ENCODE results near the gene NEAT1. TPM values are rescaled to one million over a fixed set of nuclear protein-coding genes. Genes with fewer than 3 reads are reported as not detected.

The NEAT1 gene
- total RNA-seq, 1 donor from 2014 or later: 422 TPM

- Mint-ChIP-seq H3K27ac (peak overlapping the region; percentile 55), H3K36me3 (ENCODE audit: low read depth) (peaks cover 9% of the 10 kb centered on the region), H3K4me1 (ENCODE audit: low read depth) (peaks cover 17% of the 10 kb centered on the region), H3K27me3 (ENCODE audit: low read depth) (no peaks in the 10 kb centered on the region), H3K9me3 (no peaks in the 10 kb centered on the region), H3K4me3 (ENCODE audit: low read depth) (peak overlapping the region; percentile 39)
- DNase-seq (ENCODE audit: low spot score): no peak
- intact Hi-C loops (cut with micrococcal nuclease): no loop called here
These were observed 52.3 kb downstream of the NEAT1 start for GRCh38 chr11:65474864-65475263.

GRCh38 chr11:65476632-65477148 is 54.1 kb downstream of the NEAT1 start:
- Mint-ChIP-seq H3K27ac (peak overlapping the region; percentile 97), H3K4me1 (ENCODE audit: low read depth) (peaks cover 13% of the 10 kb centered on the region), H3K4me3 (ENCODE audit: low read depth) (peak overlapping the region; percentile 100), H3K36me3 (ENCODE audit: low read depth) (peaks cover 9% of the 10 kb centered on the region), H3K27me3 (ENCODE audit: low read depth) (no peaks in the 10 kb centered on the region), H3K9me3 (no peaks in the 10 kb centered on the region)
- DNase-seq (ENCODE audit: low spot score): no peak
- intact Hi-C loops (cut with micrococcal nuclease): loop anchor here (2.0 kb wide), 2 partner anchors 20 to 50 kb away; no protein-coding TSS in a partner anchor

GRCh38 chr11:65477149-65477965 is 54.8 kb downstream of the NEAT1 start:
- Mint-ChIP-seq H3K27ac (peak overlapping the region; percentile 100), H3K9me3 (no peaks in the 10 kb centered on the region), H3K4me3 (ENCODE audit: low read depth) (peak overlapping the region; percentile 100), H3K27me3 (ENCODE audit: low read depth) (no peaks in the 10 kb centered on the region), H3K36me3 (ENCODE audit: low read depth) (peaks cover 9% of the 10 kb centered on the region), H3K4me1 (ENCODE audit: low read depth) (peaks cover 8% of the 10 kb centered on the region)
- peak; percentile 87 for DNase-seq (ENCODE audit: low spot score)
- intact Hi-C loops (cut with micrococcal nuclease): loop anchor here (2.0 kb wide), 2 partner anchors 19 to 51 kb away; no protein-coding TSS in a partner anchor

GRCh38 chr11:65478388-65479183 is 56.0 kb downstream of the NEAT1 start:
- Mint-ChIP-seq H3K27me3 (ENCODE audit: low read depth) (no peaks in the 10 kb centered on the region), H3K4me3 (ENCODE audit: low read depth) (peak overlapping the region; percentile 45), H3K36me3 (ENCODE audit: low read depth) (peaks cover 9% of the 10 kb centered on the region), H3K27ac (no peak overlapping the region), H3K4me1 (ENCODE audit: low read depth) (peaks cover 8% of the 10 kb centered on the region), H3K9me3 (no peaks in the 10 kb centered on the region)
- intact Hi-C loops (cut with micrococcal nuclease): loop anchor here (1.0 kb wide), 1 partner anchor 9 kb away; no protein-coding TSS in a partner anchor
- no peak for DNase-seq (ENCODE audit: low spot score)

- H3K9me3 Mint-ChIP-seq: no peaks in the 10 kb centered on the region
- peak overlapping the region; percentile 38 for H3K27ac Mint-ChIP-seq
- intact Hi-C loops (cut with micrococcal nuclease): no loop called here
- peaks cover 10% of the 10 kb centered on the region for H3K4me1 Mint-ChIP-seq (ENCODE audit: low read depth)
- peaks cover 9% of the 10 kb centered on the region for H3K36me3 Mint-ChIP-seq (ENCODE audit: low read depth)
- no peak overlapping the region for H3K4me3 Mint-ChIP-seq (ENCODE audit: low read depth)
- DNase-seq (ENCODE audit: low spot score): no peak
- H3K27me3 Mint-ChIP-seq (ENCODE audit: low read depth): no peaks in the 10 kb centered on the region
These were observed 56.9 kb downstream of the NEAT1 start for GRCh38 chr11:65479184-65480145.

- Mint-ChIP-seq H3K27me3 (ENCODE audit: low read depth) (no peaks in the 10 kb centered on the region), H3K4me3 (ENCODE audit: low read depth) (no peak overlapping the region), H3K9me3 (no peaks in the 10 kb centered on the region), H3K4me1 (ENCODE audit: low read depth) (peaks cover 8% of the 10 kb centered on the region), H3K36me3 (ENCODE audit: low read depth) (no peaks in the 10 kb centered on the region), H3K27ac (no peak overlapping the region)
- intact Hi-C loops (cut with micrococcal nuclease): no loop called here
- no peak for DNase-seq (ENCODE audit: low spot score)
These were observed 59.8 kb downstream of the NEAT1 start for GRCh38 chr11:65482306-65482850.

- H3K36me3 Mint-ChIP-seq (ENCODE audit: low read depth): no peaks in the 10 kb centered on the region
- intact Hi-C loops (cut with micrococcal nuclease): no loop called here
- DNase-seq (ENCODE audit: low spot score): no peak
- no peak overlapping the region for H3K27ac Mint-ChIP-seq
- peaks cover 22% of the 10 kb centered on the region for H3K4me1 Mint-ChIP-seq (ENCODE audit: low read depth)
- no peaks in the 10 kb centered on the region for H3K27me3 Mint-ChIP-seq (ENCODE audit: low read depth)
- H3K9me3 Mint-ChIP-seq: no peaks in the 10 kb centered on the region
- no peak overlapping the region for H3K4me3 Mint-ChIP-seq (ENCODE audit: low read depth)
These were observed 63.3 kb downstream of the NEAT1 start for GRCh38 chr11:65485920-65486219.

GRCh38 chr11:65486570-65487466 is 64.2 kb downstream of the NEAT1 start:
- Mint-ChIP-seq H3K36me3 (ENCODE audit: low read depth) (no peaks in the 10 kb centered on the region), H3K4me3 (ENCODE audit: low read depth) (no peak overlapping the region), H3K4me1 (ENCODE audit: low read depth) (peaks cover 30% of the 10 kb centered on the region), H3K27ac (peak overlapping the region; percentile 55), H3K27me3 (ENCODE audit: low read depth) (no peaks in the 10 kb centered on the region), H3K9me3 (no peaks in the 10 kb centered on the region)
- no peak for DNase-seq (ENCODE audit: low spot score)
- intact Hi-C loops (cut with micrococcal nuclease): no loop called here

GRCh38 chr11:65487467-65488272 is 65.1 kb downstream of the NEAT1 start:
- no peak for DNase-seq (ENCODE audit: low spot score)
- Mint-ChIP-seq H3K27ac (peak overlapping the region; percentile 55), H3K27me3 (ENCODE audit: low read depth) (no peaks in the 10 kb centered on the region), H3K9me3 (no peaks in the 10 kb centered on the region), H3K4me1 (ENCODE audit: low read depth) (peaks cover 36% of the 10 kb centered on the region), H3K4me3 (ENCODE audit: low read depth) (no peak overlapping the region), H3K36me3 (ENCODE audit: low read depth) (no peaks in the 10 kb centered on the region)
- intact Hi-C loops (cut with micrococcal nuclease): no loop called here

- Mint-ChIP-seq H3K4me3 (ENCODE audit: low read depth) (no peak overlapping the region), H3K36me3 (ENCODE audit: low read depth) (no peaks in the 10 kb centered on the region), H3K9me3 (no peaks in the 10 kb centered on the region), H3K27me3 (ENCODE audit: low read depth) (no peaks in the 10 kb centered on the region), H3K4me1 (ENCODE audit: low read depth) (peaks cover 44% of the 10 kb centered on the region), H3K27ac (peak overlapping the region; percentile 46)
- DNase-seq (ENCODE audit: low spot score): no peak
- intact Hi-C loops (cut with micrococcal nuclease): no loop called here
These were observed 65.9 kb downstream of the NEAT1 start for GRCh38 chr11:65488273-65489034.

Measured in activated T-helper 2 cell treated with anti-CD3 and anti-CD28 coated beads, Interferon-gamma antibody, Interleukin-2, Interleukin-4, amounts not matched to agents 10 μg/mL and 5 μg/mL and 100 μg/mL, durations not matched to agents 14 hours and 24 hours and 36 hours (primary cell).